Fibroblast of the conjunctiva (primary cell): ENCODE measurements around the gene CARD11.

Experiments used
- DNase-seq: peaks from one replicate; pipeline ENCODE4 v3.0.0-alpha.2; 2010; ENCODE audit warnings: low read depth

Gene CARD11

DNA sequence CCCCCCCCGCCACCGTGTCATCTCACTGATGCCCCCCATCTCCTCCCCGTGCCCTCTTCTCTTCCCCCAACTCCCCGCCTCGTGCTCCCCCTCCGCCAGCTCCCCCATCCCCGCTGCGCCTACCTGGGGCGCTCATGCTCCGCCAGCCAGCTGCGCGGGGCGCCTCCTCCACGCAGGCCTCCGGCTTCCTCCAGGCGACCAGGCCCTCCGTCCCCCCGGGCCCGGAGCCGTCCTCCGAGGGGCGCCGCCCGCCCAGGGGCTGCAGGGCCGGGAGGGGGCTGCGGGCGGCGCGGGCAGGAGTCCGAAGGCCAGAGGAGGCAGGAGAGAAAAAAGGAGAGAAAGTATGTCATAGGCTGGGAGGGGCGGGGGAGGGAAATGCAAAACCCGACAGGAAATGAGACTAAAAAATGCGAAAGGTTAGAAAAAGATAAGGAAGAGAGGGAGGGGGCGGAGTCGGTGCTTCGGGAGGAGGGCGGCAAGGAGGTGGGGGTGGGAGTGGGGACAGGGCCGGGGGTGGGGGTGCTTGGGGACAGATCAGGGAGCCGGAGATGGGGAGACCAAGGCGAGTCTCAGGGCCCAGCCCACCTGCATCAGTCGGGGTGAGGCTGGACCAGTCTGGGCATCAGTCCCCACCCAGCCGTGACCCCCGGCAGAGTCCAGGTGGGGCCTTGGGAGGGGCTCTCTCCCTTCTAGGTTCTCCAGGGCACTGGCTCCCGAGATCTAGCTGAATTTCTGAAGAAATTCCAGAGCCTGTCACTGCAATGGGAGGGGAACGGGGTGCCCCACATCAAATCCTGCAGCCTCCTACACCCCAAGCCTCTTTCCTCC, at the start of gene CARD11:
TSS of gene CARD11 (minus strand) at position 324 of the 828 bp plus-strand sequence. CDS start 85,361 bp downstream, outside the sequence.
- no peak for DNase-seq

- no peak for DNase-seq
These were observed 48.8 kb upstream of the CARD11 start for GRCh38 chr7:3092468-3092867.

- DNase-seq, result no peak
These were observed 48.0 kb upstream of the CARD11 start for GRCh38 chr7:3091631-3092030.

DNA sequence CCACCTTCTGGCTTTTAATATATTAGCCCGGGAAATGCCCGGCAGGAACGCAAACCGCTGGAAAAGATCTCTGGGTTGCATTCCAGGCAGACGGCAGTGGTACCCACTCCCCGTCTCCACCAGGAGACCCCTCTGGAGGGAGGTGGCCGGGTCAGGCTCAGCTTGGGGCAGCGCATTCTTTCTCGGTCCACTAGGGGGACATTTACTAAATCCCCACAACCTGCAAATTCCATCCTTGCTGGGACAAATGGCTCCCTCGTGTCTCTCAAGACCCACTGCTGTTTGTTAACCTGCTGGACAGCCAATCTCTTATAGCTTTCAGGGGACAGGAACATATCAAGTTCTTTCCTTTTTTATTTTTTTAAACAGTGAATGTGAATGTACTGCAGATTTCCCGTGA, 45.8 kb upstream of the CARD11 start:
- DNase-seq, result no peak

- DNase-seq, result no peak
These were observed 43.6 kb upstream of the CARD11 start for GRCh38 chr7:3087243-3087755.

GRCh38 chr7:3083350-3083749, 39.7 kb upstream of the CARD11 start:
- no peak for DNase-seq

- no peak for DNase-seq
These were observed 39.2 kb upstream of the CARD11 start for GRCh38 chr7:3082831-3083230.

DNA sequence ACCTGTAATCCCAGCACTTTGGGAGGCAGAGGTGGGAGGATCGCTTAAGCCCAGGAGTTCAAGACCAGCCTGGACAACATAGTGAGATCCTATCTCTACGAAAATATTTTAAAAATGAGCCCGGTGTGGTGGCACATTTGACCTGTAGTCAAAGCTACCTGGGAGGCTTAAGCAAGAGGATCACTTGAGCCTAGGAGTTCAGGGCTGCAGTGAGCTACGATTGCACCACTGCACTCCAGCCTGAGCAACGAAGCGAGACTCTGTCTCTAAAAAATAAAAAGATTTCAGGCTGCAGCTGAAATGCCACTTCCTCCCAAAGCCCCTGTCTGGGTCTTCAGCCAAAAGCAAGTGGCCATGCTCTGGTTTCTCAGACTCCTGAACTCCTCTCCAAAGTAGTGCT, 38.7 kb upstream of the CARD11 start:
- no peak for DNase-seq

GRCh38 chr7:3080106-3080505, 36.4 kb upstream of the CARD11 start:
- DNase-seq, result no peak

GRCh38 chr7:3078514-3078913, 34.8 kb upstream of the CARD11 start:
- DNase-seq, result no peak

GRCh38 chr7:3076700-3077099, 33.0 kb upstream of the CARD11 start:
- no peak for DNase-seq

DNA sequence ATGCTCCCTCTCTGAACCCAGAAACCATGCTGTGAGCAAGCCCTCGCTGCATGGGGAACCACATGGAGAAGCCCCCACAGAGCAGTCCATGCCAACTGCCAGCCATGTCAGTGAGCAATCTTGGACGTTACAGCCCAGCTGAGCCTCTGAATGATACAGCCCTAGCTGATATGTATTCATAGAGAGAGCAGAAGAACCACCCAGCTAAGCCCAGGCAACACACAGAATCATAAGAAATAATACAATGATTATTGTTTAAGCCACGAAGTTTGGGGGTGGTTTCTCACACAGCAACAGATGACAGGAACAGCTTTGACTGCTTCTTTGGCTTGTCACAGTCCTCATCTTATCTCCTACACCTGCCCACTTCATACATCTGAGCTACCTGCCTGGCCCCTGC, 32.5 kb upstream of the CARD11 start:
- no peak for DNase-seq

GRCh38 chr7:3075441-3075840, 31.8 kb upstream of the CARD11 start:
- DNase-seq, result no peak

DNA sequence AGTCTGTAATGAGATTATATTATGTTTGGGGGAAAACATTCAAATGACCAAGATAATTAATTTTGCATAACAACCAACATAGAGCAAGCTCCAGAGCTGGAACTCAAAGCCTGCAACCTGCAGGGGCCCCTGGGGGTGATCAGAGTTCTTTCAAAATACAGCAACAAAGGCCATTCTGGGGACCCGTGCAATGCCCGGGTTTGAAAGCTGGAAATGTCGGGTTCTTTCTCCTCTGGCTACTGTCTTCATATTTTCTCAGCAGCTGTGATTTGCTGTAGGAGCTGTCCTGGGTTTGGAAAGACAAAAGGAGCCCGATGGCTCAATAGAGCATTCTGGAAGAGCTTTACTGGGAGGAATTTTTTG, 30.8 kb upstream of the CARD11 start:
- no peak for DNase-seq

DNA sequence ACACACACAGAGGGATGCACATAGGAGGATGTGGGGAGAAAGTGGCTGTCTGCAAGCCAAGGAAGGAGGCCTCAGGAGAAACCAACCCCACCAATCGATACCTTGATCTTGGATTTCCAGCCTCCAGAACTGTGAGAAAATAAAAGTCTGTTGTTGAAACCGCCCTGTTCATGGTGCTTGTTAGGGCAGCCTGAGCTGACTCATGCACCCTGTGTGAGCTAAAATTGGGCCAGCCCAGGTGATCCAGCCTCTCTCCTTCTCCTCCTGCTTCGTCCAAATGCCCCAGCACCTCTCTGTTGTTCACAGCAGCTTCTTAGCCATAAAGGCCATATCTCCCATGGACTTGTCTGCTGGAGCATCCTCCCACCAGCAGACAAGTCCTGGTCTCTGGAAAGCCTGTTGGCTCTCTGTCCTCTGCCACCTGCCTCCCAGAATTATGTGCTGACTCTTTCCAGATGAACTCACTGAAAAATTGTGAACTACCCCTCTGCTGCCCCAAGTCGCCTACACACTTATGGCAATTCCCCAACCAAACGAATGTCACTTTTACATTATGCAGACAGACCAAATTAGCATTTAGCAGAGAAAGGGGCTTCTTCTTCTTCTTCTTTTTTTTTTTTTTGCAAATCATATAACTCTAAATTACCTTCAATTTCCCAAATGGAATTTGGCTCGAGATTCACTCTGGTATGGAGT, 30.2 kb upstream of the CARD11 start:
- DNase-seq, result no peak

DNA sequence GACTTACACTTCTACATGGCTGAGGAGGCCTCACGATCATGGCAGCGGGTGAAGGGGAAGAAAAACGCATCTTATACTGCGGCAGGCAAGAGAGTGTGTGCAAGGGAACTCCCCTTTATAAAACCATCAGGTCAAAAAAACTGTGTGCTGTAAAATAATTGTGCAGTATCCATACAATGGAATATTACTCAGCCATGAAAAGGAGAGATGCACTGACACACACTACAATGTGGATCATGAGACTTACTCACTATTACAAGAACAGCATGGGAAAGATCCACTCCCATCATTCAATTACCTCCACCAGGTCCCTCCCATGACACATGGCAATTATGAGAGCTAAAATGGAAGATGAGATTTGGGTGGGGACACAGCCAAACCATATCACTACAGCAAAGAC, 27.2 kb upstream of the CARD11 start:
- no peak for DNase-seq

GRCh38 chr7:3069771-3070449, 26.2 kb upstream of the CARD11 start:
- DNase-seq, result no peak

GRCh38 chr7:3068530-3068929, 24.9 kb upstream of the CARD11 start:
- no peak for DNase-seq

GRCh38 chr7:3067606-3068380, 24.1 kb upstream of the CARD11 start:
- DNase-seq, result no peak

- DNase-seq, result no peak
These were observed 23.5 kb upstream of the CARD11 start for GRCh38 chr7:3067193-3067592.

GRCh38 chr7:3066506-3066905, 22.8 kb upstream of the CARD11 start:
- no peak for DNase-seq

DNA sequence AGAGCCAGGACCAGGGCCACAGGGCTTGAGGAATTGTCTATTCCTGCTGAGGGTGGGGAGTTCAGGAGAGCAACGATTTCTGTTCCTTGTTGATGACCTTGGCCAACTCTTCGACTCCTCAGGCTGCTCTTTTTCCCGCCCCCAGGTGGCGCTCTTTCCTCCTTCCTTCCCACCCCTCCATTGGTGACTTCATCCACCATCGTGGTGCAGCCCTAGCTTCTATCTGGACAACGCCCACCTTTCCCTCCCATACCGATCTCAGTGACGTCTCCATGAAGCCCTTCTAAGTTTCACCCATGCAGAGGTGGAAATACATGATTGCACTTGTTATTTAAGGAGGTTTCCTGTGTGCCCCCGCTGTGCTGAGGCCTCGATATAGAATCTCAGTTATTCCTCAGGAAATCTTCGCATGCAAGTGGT, 22.1 kb upstream of the CARD11 start:
- peak; percentile 4 for DNase-seq
